ENCODE measurements around the gene MMD2.

The MMD2 gene

DNA sequence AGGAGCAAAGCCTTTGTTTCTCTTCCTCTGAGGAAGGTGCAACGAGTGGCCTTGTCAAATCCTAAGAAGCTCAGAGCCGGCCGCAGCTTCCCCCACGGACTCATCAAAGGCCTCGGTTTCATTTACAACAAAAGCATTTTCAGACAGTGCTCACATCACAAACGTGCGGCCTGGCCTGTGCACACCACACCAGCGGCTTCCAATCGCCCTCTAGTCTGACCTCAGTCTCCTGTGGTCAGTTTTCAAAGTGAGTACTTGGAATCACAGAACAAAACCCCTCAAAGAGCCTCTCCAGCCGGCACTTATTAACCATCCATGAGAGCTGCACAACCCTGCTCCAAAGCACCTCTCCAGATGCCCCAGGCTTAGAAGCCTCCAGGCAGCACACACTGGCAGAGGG lies 78.8 kb downstream of the MMD2 start:
- Histone ChIP-seq H3K36me3 (ENCODE audit: control insufficient read depth, insufficient read depth, low read length) (peaks cover 7% of the 10 kb centered on the region), H3K4me3 (ENCODE audit: low read depth, low read length) (no peak overlapping the region), H3K9ac (ENCODE audit: low read depth, low read length) (no peak overlapping the region), H3K27me3 (ENCODE audit: control insufficient read depth, insufficient read depth, low read length) (peaks cover 5% of the 10 kb centered on the region; the same call in 1 of the 2 replicates), H3K9me3 (ENCODE audit: control insufficient read depth, insufficient read depth, low read length) (no peaks in the 10 kb centered on the region), H3K4me1 (ENCODE audit: control insufficient read depth, insufficient read depth, low read length) (peaks cover 3% of the 10 kb centered on the region; the same call in 1 of the 2 replicates), H3K27ac (ENCODE audit: low read depth, low read length) (no peak overlapping the region)

DNA sequence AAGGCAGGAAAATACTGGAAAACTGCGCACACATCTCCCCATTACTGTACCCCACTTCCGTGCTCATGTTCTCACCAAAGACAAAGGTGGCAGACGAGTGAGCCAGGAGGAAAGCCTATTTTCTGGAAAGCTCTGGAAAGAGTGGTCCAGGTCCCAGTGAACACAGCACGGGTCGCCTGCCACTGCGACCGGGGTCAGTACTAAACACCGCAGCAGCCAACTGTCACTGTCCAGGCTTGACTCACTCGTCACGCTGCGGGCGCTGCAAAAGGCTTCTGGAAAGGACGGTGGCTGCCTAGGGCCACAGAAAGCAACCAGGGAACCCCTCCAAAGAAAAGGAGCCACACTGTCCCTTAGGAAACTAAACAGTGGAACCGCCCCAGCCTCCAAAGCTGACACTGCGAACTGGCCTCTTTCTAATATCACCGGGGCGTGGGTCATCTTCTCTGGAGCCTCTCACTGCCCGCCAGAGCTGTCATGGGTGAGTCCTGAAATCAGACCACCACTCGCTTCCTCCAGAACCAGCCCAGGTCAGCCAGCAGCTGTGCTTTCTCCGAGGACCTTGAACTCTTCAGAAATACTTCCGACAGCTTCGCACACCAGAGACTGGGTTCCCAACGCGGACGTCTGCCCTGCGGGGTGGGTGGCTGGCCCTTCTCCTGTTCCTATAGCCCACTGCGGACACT lies 79.4 kb downstream of the MMD2 start:
- Histone ChIP-seq H3K4me3 (ENCODE audit: low read depth, low read length) (no peak overlapping the region), H3K27ac (ENCODE audit: low read depth, low read length) (no peak overlapping the region), H3K9ac (ENCODE audit: low read depth, low read length) (no peak overlapping the region), H3K36me3 (ENCODE audit: control insufficient read depth, insufficient read depth, low read length) (peaks cover 7% of the 10 kb centered on the region), H3K4me1 (ENCODE audit: control insufficient read depth, insufficient read depth, low read length) (peaks cover 3% of the 10 kb centered on the region; the same call in 1 of the 2 replicates), H3K27me3 (ENCODE audit: control insufficient read depth, insufficient read depth, low read length) (peaks cover 5% of the 10 kb centered on the region; the same call in 1 of the 2 replicates), H3K9me3 (ENCODE audit: control insufficient read depth, insufficient read depth, low read length) (no peaks in the 10 kb centered on the region)

DNA sequence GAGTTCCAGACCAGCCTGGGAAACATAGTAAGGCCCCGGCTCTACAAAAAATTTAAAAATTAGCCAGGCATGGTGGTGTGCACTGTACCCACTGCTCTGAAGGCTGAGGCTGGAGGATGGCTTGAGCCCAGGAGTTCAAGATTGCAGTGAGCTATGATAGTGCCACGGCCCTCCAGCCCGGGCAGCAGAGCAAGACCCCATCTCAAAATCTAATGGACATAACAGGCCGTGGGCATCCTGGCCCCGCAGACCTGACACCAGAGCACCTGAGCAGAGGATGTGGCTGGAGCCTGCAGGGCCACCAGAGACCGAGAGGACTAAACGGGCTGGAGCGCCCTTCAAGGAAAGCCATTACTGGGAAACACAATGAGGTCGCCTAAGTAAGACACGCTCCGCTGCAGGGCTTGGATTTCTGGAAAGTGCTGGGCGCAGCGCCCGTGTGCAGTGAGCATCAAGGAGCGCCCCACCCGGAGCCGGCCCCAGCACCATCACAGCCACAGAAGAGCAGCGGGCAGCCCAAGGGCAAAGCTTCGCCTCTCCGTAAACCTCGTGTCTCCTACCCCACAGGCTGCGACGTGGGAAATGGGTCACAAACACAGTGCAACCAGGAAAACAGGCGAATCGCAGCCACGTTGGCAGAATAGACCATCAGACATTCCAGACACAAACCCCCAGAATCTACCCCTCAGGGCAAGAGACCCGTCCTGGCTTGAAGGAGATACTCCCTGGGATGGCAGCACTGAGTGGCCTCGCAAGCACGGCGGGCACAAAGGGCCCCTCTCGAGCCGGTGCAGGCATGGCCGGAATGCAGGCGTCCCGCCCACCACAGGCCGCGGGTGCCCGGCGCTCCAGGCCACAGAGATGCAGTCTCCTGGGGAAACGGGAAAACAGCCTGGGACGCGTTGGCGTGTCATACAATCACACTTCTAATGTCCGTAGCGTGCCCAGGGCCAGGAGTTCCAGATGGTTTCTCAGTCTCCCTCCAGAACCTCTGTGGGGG lies 80.4 kb downstream of the MMD2 start:
- peaks cover 7% of the 10 kb centered on the region for H3K36me3 ChIP-seq (ENCODE audit: control insufficient read depth, insufficient read depth, low read length)
- no peak overlapping the region for H3K4me3 ChIP-seq (ENCODE audit: low read depth, low read length)
- no peak overlapping the region for H3K27ac ChIP-seq (ENCODE audit: low read depth, low read length)
- no peaks in the 10 kb centered on the region for H3K9me3 ChIP-seq (ENCODE audit: control insufficient read depth, insufficient read depth, low read length)
- peaks cover 5% of the 10 kb centered on the region; the same call in 1 of the 2 replicates for H3K27me3 ChIP-seq (ENCODE audit: control insufficient read depth, insufficient read depth, low read length)
- peaks cover 3% of the 10 kb centered on the region; the same call in 1 of the 2 replicates for H3K4me1 ChIP-seq (ENCODE audit: control insufficient read depth, insufficient read depth, low read length)
- H3K9ac ChIP-seq (ENCODE audit: low read depth, low read length), result no peak overlapping the region

DNA sequence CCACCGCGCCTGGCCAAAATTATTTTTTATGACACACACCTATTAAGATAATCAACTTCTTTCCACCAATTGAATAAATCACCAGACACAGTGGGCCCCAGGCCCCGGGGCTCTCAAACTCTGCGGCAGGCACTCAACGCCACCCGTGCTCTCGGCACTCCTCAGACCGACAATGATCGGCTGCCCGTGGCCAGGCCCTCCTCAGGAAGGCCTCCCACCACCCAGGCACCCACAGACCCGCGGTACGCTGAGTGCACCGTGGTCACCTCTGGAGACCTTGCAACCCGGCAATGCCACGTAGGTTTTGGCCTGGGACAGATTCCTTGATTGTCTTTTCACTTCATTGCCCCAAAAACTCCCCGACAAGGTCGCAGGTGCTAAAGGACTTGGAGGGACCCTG lies 82.4 kb downstream of the MMD2 start:
- Histone ChIP-seq H3K9ac (ENCODE audit: low read depth, low read length) (no peak overlapping the region), H3K4me3 (ENCODE audit: low read depth, low read length) (no peak overlapping the region), H3K36me3 (ENCODE audit: control insufficient read depth, insufficient read depth, low read length) (peaks cover 7% of the 10 kb centered on the region), H3K9me3 (ENCODE audit: control insufficient read depth, insufficient read depth, low read length) (no peaks in the 10 kb centered on the region), H3K4me1 (ENCODE audit: control insufficient read depth, insufficient read depth, low read length) (no peaks in the 10 kb centered on the region), H3K27me3 (ENCODE audit: control insufficient read depth, insufficient read depth, low read length) (no peaks in the 10 kb centered on the region), H3K27ac (ENCODE audit: low read depth, low read length) (no peak overlapping the region)

DNA sequence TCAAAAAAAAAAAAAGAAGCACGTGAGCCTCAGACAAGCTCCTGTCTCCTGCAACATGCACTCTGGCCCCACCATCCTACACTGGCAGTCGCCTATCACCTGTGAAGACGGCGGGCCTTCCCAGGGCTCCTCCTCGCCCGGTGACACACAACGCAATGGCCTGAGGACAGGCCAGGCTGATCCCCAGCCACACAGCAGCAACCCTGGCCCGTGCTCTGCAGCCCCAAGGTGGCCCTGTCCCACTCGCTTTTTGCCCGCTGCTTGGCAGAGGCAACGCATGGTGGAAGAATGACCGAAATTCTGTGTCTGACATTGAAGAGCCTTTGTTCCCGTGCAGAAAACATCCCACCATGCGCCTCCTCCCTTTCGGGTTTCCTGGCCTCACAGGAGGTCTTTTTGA lies 83.6 kb downstream of the MMD2 start:
- Histone ChIP-seq H3K4me3 (ENCODE audit: low read depth, low read length) (no peak overlapping the region), H3K36me3 (ENCODE audit: control insufficient read depth, insufficient read depth, low read length) (peaks cover 7% of the 10 kb centered on the region), H3K9ac (ENCODE audit: low read depth, low read length) (no peak overlapping the region), H3K27me3 (ENCODE audit: control insufficient read depth, insufficient read depth, low read length) (no peaks in the 10 kb centered on the region), H3K9me3 (ENCODE audit: control insufficient read depth, insufficient read depth, low read length) (no peaks in the 10 kb centered on the region), H3K27ac (ENCODE audit: low read depth, low read length) (no peak overlapping the region), H3K4me1 (ENCODE audit: control insufficient read depth, insufficient read depth, low read length) (no peaks in the 10 kb centered on the region)

DNA sequence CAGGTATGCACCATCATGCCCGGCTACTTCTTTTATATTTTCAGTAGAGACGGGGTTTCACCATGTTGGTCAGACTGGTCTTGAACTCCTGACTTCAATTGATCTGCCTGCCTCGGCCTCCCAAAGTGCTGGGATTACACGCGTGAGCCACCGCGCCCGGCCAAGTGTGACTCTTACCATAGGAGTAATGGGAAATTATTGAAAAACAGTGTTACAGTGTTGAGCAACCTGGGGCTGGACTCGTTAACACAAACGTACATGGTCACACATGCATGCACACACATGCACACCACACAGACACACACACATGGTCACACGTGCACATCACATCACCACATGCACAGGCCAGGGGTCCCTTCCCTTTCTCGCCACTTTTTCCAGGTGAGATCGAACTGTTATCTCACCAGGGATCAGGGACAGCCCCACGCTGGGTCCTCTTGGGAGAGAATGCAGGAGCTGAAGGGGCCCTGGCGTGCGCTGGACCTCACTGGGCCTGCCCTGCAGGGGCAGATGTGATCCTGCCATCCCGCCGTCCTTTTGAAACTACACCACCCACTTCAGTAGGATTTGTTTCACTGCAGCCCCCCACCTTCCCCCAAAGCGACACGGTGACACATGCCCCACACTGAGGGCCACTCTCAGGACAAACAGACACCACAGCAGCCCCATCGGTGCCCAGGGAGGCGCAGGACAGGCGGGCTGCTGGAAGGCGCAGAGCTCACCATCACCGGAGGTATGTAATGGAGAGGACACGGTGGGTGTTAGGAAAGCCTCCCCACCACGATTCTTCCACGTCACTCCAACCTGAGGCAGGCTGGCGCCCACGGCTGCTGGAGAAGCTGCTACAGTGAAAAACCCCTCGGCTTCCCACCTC lies 85.7 kb downstream of the MMD2 start:
- H3K36me3 ChIP-seq (ENCODE audit: control insufficient read depth, insufficient read depth, low read length), result peaks cover 7% of the 10 kb centered on the region
- no peaks in the 10 kb centered on the region for H3K27me3 ChIP-seq (ENCODE audit: control insufficient read depth, insufficient read depth, low read length)
- no peaks in the 10 kb centered on the region for H3K4me1 ChIP-seq (ENCODE audit: control insufficient read depth, insufficient read depth, low read length)
- H3K4me3 ChIP-seq (ENCODE audit: low read depth, low read length), result no peak overlapping the region
- H3K27ac ChIP-seq (ENCODE audit: low read depth, low read length), result no peak overlapping the region
- H3K9ac ChIP-seq (ENCODE audit: low read depth, low read length), result no peak overlapping the region
- no peaks in the 10 kb centered on the region for H3K9me3 ChIP-seq (ENCODE audit: control insufficient read depth, insufficient read depth, low read length)

DNA sequence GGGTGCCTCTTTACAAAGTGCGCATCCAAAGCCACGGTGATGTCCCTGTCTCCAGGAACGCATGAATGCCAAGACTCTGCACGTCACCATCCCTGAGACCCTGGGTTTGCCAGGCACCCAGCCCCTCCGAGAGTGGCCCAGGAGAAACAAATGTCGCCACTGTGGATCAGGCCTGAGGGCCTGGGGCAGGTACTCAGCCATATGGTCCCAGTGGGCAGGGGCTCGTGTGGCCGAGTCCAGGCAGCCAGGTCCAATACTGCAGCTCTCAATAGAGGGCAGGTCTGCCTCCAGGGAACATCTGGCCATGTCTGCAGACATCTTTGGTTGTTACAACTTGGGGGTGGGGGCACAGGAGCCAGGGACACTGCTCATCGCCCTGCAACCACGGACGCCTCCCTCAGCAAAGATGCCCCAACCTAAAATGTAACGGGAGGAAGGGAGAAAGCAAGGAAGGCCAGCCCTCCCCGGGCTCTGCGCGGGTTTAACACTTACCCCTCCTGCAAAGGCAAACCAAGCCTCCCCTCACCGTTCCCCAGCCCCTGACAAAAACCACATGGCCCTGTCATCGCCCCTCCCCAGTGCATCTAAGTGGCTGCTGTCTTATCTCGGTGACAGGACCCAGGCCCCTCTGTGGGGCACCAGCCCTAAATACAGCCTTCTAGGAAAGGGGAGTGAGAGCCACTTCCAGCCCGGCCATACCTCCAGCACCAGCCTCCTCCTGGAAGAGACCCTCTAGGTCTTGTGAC lies 86.9 kb downstream of the MMD2 start:
- Histone ChIP-seq H3K27me3 (ENCODE audit: control insufficient read depth, insufficient read depth, low read length) (no peaks in the 10 kb centered on the region), H3K9ac (ENCODE audit: low read depth, low read length) (no peak overlapping the region), H3K27ac (ENCODE audit: low read depth, low read length) (no peak overlapping the region), H3K9me3 (ENCODE audit: control insufficient read depth, insufficient read depth, low read length) (no peaks in the 10 kb centered on the region), H3K36me3 (ENCODE audit: control insufficient read depth, insufficient read depth, low read length) (peaks cover 3% of the 10 kb centered on the region), H3K4me3 (ENCODE audit: low read depth, low read length) (no peak overlapping the region), H3K4me1 (ENCODE audit: control insufficient read depth, insufficient read depth, low read length) (no peaks in the 10 kb centered on the region)

DNA sequence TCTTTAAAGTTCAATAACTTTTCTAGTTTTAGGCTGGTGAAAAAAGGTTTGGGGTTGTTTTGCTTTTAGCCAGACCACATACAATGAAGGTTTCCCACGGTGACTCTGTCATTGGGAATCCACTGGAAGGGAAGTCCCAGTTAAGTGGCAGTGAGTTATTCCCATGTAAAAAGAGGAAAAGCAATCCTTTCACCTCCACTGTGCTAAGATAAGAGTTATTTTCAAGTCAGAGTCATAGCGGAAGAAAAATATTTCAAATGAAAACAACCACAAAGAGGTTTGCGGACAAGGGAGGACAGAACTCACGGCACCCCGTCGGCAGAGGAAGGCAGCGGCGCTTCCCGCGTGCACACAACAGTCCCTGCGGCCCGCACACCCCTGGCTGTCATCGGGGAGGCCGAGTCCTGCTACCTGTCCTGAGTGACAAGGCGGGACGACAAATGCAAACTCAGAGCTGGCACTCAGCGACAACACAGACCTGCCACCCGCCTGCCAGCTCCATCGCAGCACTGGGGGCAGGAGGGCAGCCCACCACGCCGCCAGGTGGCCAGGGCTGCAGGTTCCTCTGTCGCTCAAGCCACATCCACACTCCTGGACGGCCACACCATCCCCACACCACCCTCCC lies 87.8 kb downstream of the MMD2 start:
- Histone ChIP-seq H3K4me1 (ENCODE audit: control insufficient read depth, insufficient read depth, low read length) (no peaks in the 10 kb centered on the region), H3K36me3 (ENCODE audit: control insufficient read depth, insufficient read depth, low read length) (no peaks in the 10 kb centered on the region), H3K27ac (ENCODE audit: low read depth, low read length) (no peak overlapping the region), H3K4me3 (ENCODE audit: low read depth, low read length) (no peak overlapping the region), H3K27me3 (ENCODE audit: control insufficient read depth, insufficient read depth, low read length) (no peaks in the 10 kb centered on the region), H3K9ac (ENCODE audit: low read depth, low read length) (no peak overlapping the region), H3K9me3 (ENCODE audit: control insufficient read depth, insufficient read depth, low read length) (no peaks in the 10 kb centered on the region)

DNA sequence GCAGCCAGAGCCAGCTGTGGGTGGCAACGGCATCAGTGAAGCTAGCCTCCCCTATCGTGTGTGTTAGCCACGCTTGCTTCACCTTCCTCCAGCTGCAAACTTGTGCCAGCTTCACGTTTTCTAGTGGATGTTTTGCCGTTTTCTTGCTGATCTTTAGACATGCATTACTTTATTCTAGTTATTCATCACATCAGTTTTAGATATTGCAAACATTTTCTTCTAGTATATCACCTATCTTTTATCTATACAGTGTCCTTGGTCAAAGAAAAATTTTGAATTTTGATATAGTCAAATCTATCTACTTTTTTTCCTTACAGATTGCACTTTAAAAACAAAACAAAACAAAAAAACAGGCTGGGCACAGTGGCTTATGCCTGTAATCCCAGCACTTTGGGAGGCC lies 90.5 kb downstream of the MMD2 start:
- no peaks in the 10 kb centered on the region for H3K4me1 ChIP-seq (ENCODE audit: control insufficient read depth, insufficient read depth, low read length)
- no peaks in the 10 kb centered on the region for H3K36me3 ChIP-seq (ENCODE audit: control insufficient read depth, insufficient read depth, low read length)
- H3K9ac ChIP-seq (ENCODE audit: low read depth, low read length), result no peak overlapping the region
- H3K27me3 ChIP-seq (ENCODE audit: control insufficient read depth, insufficient read depth, low read length), result peaks cover 14% of the 10 kb centered on the region
- no peak overlapping the region for H3K4me3 ChIP-seq (ENCODE audit: low read depth, low read length)
- no peak overlapping the region for H3K27ac ChIP-seq (ENCODE audit: low read depth, low read length)
- H3K9me3 ChIP-seq (ENCODE audit: control insufficient read depth, insufficient read depth, low read length), result no peaks in the 10 kb centered on the region

Data from HUES48 (cell line).